Adrenal gland (tissue), 12 donors: ENCODE measurements around the gene CTSH. TPM values are rescaled to one million over a fixed set of nuclear protein-coding genes. Genes with fewer than 3 reads are reported as not detected.

ENCODE experiments used
- DNase-seq, 7 donors: peaks; one replicate each; pipeline ENCODE4 v3.0.0-alpha.2; 2019 to 2020
- H3K27ac ChIP-seq, 5 donors: fragments of 200-600 bp; sonication (generic) in 4 of 5; 1 replicate in 3 of 5; 2 replicates in 2 of 5; pipeline versions ENCODE4 v1.5.1 to v1.8.0; 2016 to 2020; ENCODE audit warnings: mild to moderate bottlenecking in 1 of 5
- H3K27me3 ChIP-seq: fragments of 200-600 bp; 2 replicates; pipeline ENCODE4 v1.8.0; 2021
- H3K36me3 ChIP-seq, 2 donors: fragments of 200-600 bp; replicated peaks in 1 of 2; 1 replicate in 1 of 2; 2 replicates in 1 of 2; pipeline versions ENCODE4 v1.5.1 to v1.8.0; 2018 to 2022
- H3K4me1 ChIP-seq, 2 donors: fragments of 200-600 bp; replicated peaks in 1 of 2; 1 replicate in 1 of 2; 2 replicates in 1 of 2; pipeline versions ENCODE4 v1.5.1 to v1.8.0; 2018 to 2021
- H3K4me3 ChIP-seq, 4 donors: fragments of 200-600 bp; sonication (generic) in 3 of 4; one replicate each; pipeline ENCODE4 v1.5.1; 2016 to 2018
- H3K9me3 ChIP-seq, 3 donors: fragments of 200-600 bp; sonication (generic) in 1 of 3; replicated peaks in 1 of 3; 1 replicate in 2 of 3; 2 replicates in 1 of 3; pipeline versions ENCODE4 v1.5.1 to v1.8.0; 2016 to 2021
- CTCF ChIP-seq, 6 experiments: fragments of 450-650 bp in 4 of 6; fragments of 200-600 bp in 2 of 6; sonication (generic) in 1 of 6; IDR thresholded peaks; 1 replicate in 5 of 6; 2 replicates in 1 of 6; pipeline versions ENCODE4 v1.5.1 to v1.8.0; 2016 to 2021; ENCODE audit warnings: antibody characterized with exemption in 6 of 6, mild to moderate bottlenecking in 2 of 6, moderate library complexity in 1 of 6
- POLR2A ChIP-seq, 2 donors: fragments of 450-650 bp; IDR thresholded peaks; one replicate each; pipeline ENCODE4 v1.6.1; 2017; ENCODE audit warnings: antibody characterized with exemption in 2 of 2, mild to moderate bottlenecking in 2 of 2, moderate library complexity in 1 of 2
- WGBS, 4 donors: extraction: QIAGEN DNeasy Blood & Tissue Kit in 2 of 4; methylation state at CpG; one replicate each; pipeline versions ENCODE4 v1.1.5 to v1.1.7; 2013 to 2017; 5-methylcytosine and 5-hydroxymethylcytosine counted together
- intact Hi-C, 2 donors: fragments of 100-400 bp; cut with DNase I; formaldehyde crosslinking; loops; one replicate each; pipeline versions ENCODE4 v1.14.1 to v1.15.0; 2022 to 2023
- polyA plus RNA-seq, 3 donors: library from polyadenylated mRNA; stranded (reverse); fragments of 200-250 nt in 2 of 3; fragments of 350-450 nt in 1 of 3; fragmentation: Illumina TruSeq in 1 of 3; extraction: RNeasy Lipid Tissue Mini Kit (QIAGEN cat#74804) in 1 of 3; gene quantifications; one replicate each; pipeline ENCODE4 v1.2.3, GENCODE V29; 2013 to 2014
- total RNA-seq, 9 donors: library from RNA; depleted of rRNA in 4 of 9; stranded (reverse); fragments of >200 nt in 4 of 9; fragments of 120-200 nt in 1 of 9; fragmentation: NEBNext Ultra II Directional in 1 of 9; extraction: Animal tissue kit (Norgen Biotek cat#: 25700) in 1 of 9; gene quantifications; one replicate each; pipeline versions ENCODE4 v1.1.0 to v1.2.4, GENCODE V29; 2013 to 2023
- donor health status: healthy with polysubstance abuse.
- donor health status: Bipolar disorder and iron deficiency.
- donor health status: DM: yes; HTN: yes; CAD: no.
- donor health status: DM: no; HTN: no; CAD: no.
- donor health status: DM: no; HTN: no; CAD: no.
- donor health status: DM: yes; HTN: yes; CAD: no.

The CTSH gene
- total and polyA plus RNA-seq, 12 donors: 24.2 to 303 (median 139) TPM

- 64 to 75% (median 72%) methylated on average over 6 of the region's 6 CpGs for WGBS, 4 donors
- peak overlapping the region in 2 of 5 donors; percentile 41 to 73 for H3K27ac ChIP-seq
- H3K4me3 ChIP-seq: no peak overlapping the region
- peaks cover 0 to 19% of the 10 kb centered on the region in 2 donors for H3K36me3 ChIP-seq
- DNase-seq: no peak
- intact Hi-C loops: no loop called here
- no peaks in the 10 kb centered on the region for H3K9me3 ChIP-seq
- no peaks in the 10 kb centered on the region for H3K27me3 ChIP-seq
- H3K4me1 ChIP-seq: peaks cover 0 to 25% of the 10 kb centered on the region in 2 donors
- no peak for TF ChIP-seq CTCF (IDR thresholded peaks at IDR 0.05)
- no peak for TF ChIP-seq POLR2A (IDR thresholded peaks at IDR 0.05)
These were observed 6.0 kb downstream of the CTSH start for GRCh38 chr15:78938658-78939488.

- H3K27ac ChIP-seq: peak overlapping the region in 2 of 5 donors; percentile 34 to 72
- peaks cover 0 to 22% of the 10 kb centered on the region in 2 donors for H3K4me1 ChIP-seq
- H3K9me3 ChIP-seq: no peaks in the 10 kb centered on the region
- peak in 1 of 7 donors; percentile 38 for DNase-seq
- H3K36me3 ChIP-seq: peaks cover 0 to 22% of the 10 kb centered on the region in 2 donors
- 57 to 68% (median 65%) methylated on average over 13 to 14 of the region's 14 CpGs for WGBS, 4 donors
- intact Hi-C loops: no loop called here
- TF ChIP-seq CTCF (IDR thresholded peaks at IDR 0.05): no peak
- no peak for TF ChIP-seq POLR2A (IDR thresholded peaks at IDR 0.05)
- no peak overlapping the region for H3K4me3 ChIP-seq
- H3K27me3 ChIP-seq: no peaks in the 10 kb centered on the region
These were observed 7.6 kb downstream of the CTSH start for GRCh38 chr15:78937132-78937739.

- Histone ChIP-seq H3K4me1 (peaks cover 7 to 38% of the 10 kb centered on the region in 2 donors), H3K4me3 (no peak overlapping the region), H3K27me3 (no peaks in the 10 kb centered on the region), H3K27ac (no peak overlapping the region), H3K36me3 (peaks cover 0 to 24% of the 10 kb centered on the region in 2 donors), H3K9me3 (no peaks in the 10 kb centered on the region)
- DNase-seq: peak in 1 of 7 donors; percentile 17
- intact Hi-C loops: no loop called here
- no peak for TF ChIP-seq CTCF (IDR thresholded peaks at IDR 0.05)
- no peak for TF ChIP-seq POLR2A (IDR thresholded peaks at IDR 0.05)
- 63 to 77% (median 73%) methylated on average over 5 of the region's 5 CpGs for WGBS, 4 donors
These were observed 10.2 kb downstream of the CTSH start for GRCh38 chr15:78934655-78935023.

- DNase-seq: peak in 1 of 7 donors; percentile 7
- TF ChIP-seq POLR2A (IDR thresholded peaks at IDR 0.05): no peak
- TF ChIP-seq CTCF (IDR thresholded peaks at IDR 0.05): no peak
- Histone ChIP-seq H3K27ac (no peak overlapping the region), H3K9me3 (no peaks in the 10 kb centered on the region), H3K36me3 (peaks cover 0 to 24% of the 10 kb centered on the region in 2 donors), H3K4me1 (peaks cover 7 to 38% of the 10 kb centered on the region in 2 donors), H3K27me3 (no peaks in the 10 kb centered on the region), H3K4me3 (no peak overlapping the region)
- WGBS, 4 donors: 69 to 76% (median 75%) methylated on average over 13 to 20 of the region's 20 CpGs
- intact Hi-C loops: no loop called here
These were observed 10.8 kb downstream of the CTSH start for GRCh38 chr15:78933823-78934654.
